ENCODE measurements around the gene SLC16A7.

DNA sequence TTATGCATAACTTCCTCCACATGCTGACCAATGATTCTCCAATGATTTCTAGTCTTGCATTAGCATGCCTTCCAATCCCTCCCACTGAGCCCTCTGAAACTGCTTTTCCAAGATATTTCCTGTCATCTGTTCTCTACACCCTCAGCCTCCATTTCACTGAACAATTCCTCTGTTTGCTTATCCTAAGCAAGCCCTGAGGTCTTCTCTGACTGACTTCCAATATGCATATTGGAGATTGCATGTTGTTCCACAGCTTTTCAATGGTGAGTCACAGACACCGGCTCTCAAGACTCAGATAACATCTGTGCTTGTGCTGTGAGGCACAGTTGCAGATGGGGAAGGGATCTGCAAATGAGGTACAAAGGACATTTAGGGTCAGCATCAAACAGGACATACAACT lies 141.0 kb downstream of the SLC16A7 start:
- TF ChIP-seq, protein P1, sequence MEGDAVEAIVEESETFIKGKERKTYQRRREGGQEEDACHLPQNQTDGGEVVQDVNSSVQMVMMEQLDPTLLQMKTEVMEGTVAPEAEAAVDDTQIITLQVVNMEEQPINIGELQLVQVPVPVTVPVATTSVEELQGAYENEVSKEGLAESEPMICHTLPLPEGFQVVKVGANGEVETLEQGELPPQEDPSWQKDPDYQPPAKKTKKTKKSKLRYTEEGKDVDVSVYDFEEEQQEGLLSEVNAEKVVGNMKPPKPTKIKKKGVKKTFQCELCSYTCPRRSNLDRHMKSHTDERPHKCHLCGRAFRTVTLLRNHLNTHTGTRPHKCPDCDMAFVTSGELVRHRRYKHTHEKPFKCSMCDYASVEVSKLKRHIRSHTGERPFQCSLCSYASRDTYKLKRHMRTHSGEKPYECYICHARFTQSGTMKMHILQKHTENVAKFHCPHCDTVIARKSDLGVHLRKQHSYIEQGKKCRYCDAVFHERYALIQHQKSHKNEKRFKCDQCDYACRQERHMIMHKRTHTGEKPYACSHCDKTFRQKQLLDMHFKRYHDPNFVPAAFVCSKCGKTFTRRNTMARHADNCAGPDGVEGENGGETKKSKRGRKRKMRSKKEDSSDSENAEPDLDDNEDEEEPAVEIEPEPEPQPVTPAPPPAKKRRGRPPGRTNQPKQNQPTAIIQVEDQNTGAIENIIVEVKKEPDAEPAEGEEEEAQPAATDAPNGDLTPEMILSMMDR (IDR thresholded peaks at IDR 0.05; ENCODE audit: borderline replicate concordance, extremely low read depth, low read length, poor library complexity, severe bottlenecking) = no peak
- no peak for TF ChIP-seq EZH2 (IDR thresholded peaks at IDR 0.05; ENCODE audit: borderline replicate concordance, low read depth, low read length, severe bottlenecking)

Measured in DND-41 (cell line).